Omental fat pad (tissue), 4 donors: Measurements from ENCODE around the gene UAP1L1. TPM values are rescaled to one million over a fixed set of nuclear protein-coding genes. Genes with fewer than 3 reads are reported as not detected.
A peak's percentile ranks its signal among the peaks of the same experiment; 100 is the strongest.

Experiments
- ATAC-seq: fragments of 150-250 bp; one replicate; pipeline ENCODE4 v1.9.1; 2016; ENCODE audit warnings: mild to moderate bottlenecking, moderate library complexity; ENCODE audit not compliant: low FRiP score
- DNase-seq: peaks from one replicate; pipeline ENCODE4 v3.0.0-alpha.2; 2019; ENCODE audit warnings: low spot score
- CTCF ChIP-seq, 3 donors: fragments of 450-650 bp; IDR thresholded peaks; one replicate each; pipeline ENCODE4 v1.5.1; 2016 to 2017; ENCODE audit warnings: antibody characterized with exemption in 3 of 3, mild to moderate bottlenecking in 3 of 3, moderate library complexity in 2 of 3
- total RNA-seq, 4 donors: library from RNA; depleted of rRNA; stranded (reverse); fragments of >200 nt; gene quantifications; one replicate each; pipeline ENCODE4 v1.1.0, GENCODE V29; 2016

The UAP1L1 gene
- total RNA-seq, 4 donors from 2014 or later = 5.2 to 12.8 (median 9.7) TPM

- no peak for ATAC-seq
- TF ChIP-seq CTCF (IDR thresholded peaks at IDR 0.05) = no peak
- DNase-seq = no peak
These were observed 34.3 kb upstream of the UAP1L1 start for GRCh38 chr9:137042751-137043727.

- DNase-seq (no peak), ATAC-seq (no peak)
- TF ChIP-seq CTCF (IDR thresholded peaks at IDR 0.05) = no peak
These were observed 33.3 kb upstream of the UAP1L1 start for GRCh38 chr9:137044037-137044436.

DNA sequence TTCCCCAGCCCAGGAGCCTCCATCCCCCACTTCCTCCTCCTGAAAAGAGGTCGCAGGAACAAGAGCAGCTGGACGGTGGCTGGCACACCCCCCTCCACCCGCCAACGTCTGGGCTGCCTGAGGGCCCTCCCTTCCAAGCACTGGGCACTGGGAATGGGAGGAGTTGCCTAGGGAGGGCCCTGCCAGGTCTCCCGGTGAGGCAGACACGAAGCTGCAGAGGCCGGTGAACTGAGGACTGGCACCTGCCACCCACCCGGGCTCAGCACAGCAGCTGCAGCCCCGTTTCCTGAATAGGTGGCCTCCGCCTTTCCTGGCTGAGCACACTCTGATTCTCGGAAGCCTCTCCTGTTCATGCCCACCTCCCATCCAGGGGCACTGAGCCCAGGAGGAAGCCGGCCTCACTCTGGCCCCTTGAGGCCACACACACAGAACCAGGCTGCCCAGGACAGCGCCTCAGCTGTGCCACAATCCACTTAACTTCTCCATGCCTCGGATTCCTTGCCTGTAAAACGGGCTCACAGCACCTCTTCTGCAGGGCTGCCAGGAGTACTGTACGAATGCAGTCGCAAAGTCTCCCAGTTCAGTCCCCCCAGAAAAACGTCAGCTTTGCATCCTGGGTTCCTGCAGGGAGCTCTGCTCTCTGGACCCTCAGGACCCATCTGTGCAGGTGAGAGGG lies 32.7 kb upstream of the UAP1L1 start:
- peak; percentile 15 for ATAC-seq
- no peak for TF ChIP-seq CTCF (IDR thresholded peaks at IDR 0.05)
- DNase-seq = no peak

- DNase-seq = no peak
- peak; percentile 3 for ATAC-seq
- no peak for TF ChIP-seq CTCF (IDR thresholded peaks at IDR 0.05)
These were observed 31.8 kb upstream of the UAP1L1 start for GRCh38 chr9:137045294-137046087.

DNA sequence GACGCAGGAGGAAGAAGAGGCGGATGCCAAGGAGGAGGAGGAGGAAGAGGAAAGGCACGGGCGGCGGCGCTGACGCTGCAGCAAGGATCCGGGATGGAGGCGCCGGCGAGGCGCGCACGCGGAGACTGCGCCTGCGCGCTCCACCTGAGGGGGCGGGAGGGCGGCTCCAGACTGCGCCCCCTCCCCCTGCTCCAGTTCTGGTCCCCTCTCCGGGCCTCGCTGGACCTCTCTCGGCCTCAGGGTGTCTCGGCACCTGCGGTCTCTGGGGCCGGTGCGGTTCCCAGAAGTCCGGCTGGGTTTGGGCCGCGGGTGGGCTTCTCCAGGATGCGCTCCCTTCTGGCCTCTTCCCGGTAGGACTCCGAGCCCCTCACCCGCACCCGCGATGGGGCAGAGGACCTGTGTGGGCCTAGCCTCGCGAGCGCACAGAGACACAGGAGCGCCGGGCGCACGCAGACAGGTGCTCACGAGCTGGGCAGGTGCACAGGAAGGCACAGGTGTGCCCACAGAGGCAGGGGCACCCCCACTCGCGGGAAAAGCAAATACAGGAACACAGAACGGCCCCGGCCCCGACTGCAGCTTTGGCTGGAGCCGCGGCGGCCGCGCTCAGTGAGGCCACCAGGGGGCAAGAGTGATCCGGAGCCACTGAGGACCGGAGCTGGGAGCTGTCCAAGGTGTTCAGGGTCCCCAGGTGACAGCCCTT lies 31.1 kb upstream of the UAP1L1 start, which contains the start of gene NPDC1:
Gene NPDC1 (minus strand): TSS at position 90 of the 700 bp plus-strand sequence. CDS start 188 bp downstream, outside the sequence.
- TF ChIP-seq CTCF (IDR thresholded peaks at IDR 0.05) = peak in 2 of 3 donors; percentile 6 to 20
- ATAC-seq (peak; percentile 53), DNase-seq (peak; percentile 71)
